Stimulated activated CD4-positive, alpha-beta T cell treated with anti-CD3 and anti-CD28 coated beads, Interleukin-4, amount 100 ng/mL, for 48 hours (primary cell): ENCODE results near the gene MTRR.

Experiments used
- DNase-seq, 2 donors: peaks; one replicate each; pipeline ENCODE4 v3.0.0-alpha.2; 2020; ENCODE audit warnings: low read depth in 2 of 2

The MTRR gene

GRCh38 chr5:7868773-7869473 is at the start of gene MTRR, which contains the start of gene FASTKD3:
TSS of gene MTRR (plus strand) at chr5:7869148. CDS start at chr5:7870795, 1,647 bp downstream.
TSS of gene FASTKD3 (minus strand) at chr5:7869031. CDS start at chr5:7868083, 948 bp downstream.
- peak; percentile 77 to 86 for DNase-seq

- DNase-seq: no peak
Measured at GRCh38 chr5:7822449-7822848, 46.5 kb upstream of the MTRR start.

GRCh38 chr5:7823594-7823993 is 45.4 kb upstream of the MTRR start:
- no peak for DNase-seq

GRCh38 chr5:7824995-7825394 is 44.0 kb upstream of the MTRR start:
- DNase-seq: no peak

GRCh38 chr5:7825630-7826029 is 43.3 kb upstream of the MTRR start:
- DNase-seq: no peak

- DNase-seq: no peak
Measured at GRCh38 chr5:7827610-7828009, 41.3 kb upstream of the MTRR start.

GRCh38 chr5:7828269-7828668 is 40.7 kb upstream of the MTRR start:
- no peak for DNase-seq

- DNase-seq: no peak
Measured at GRCh38 chr5:7834982-7835381, 34.0 kb upstream of the MTRR start.

- no peak for DNase-seq
Measured at GRCh38 chr5:7837403-7837802, 31.5 kb upstream of the MTRR start.

- DNase-seq: no peak
Measured at GRCh38 chr5:7842531-7842930, 26.4 kb upstream of the MTRR start.

- DNase-seq: no peak
Measured at GRCh38 chr5:7844901-7845300, 24.0 kb upstream of the MTRR start.

- no peak for DNase-seq
Measured at GRCh38 chr5:7845557-7845956, 23.4 kb upstream of the MTRR start.

- no peak for DNase-seq
Measured at GRCh38 chr5:7846327-7846726, 22.6 kb upstream of the MTRR start.

- no peak for DNase-seq
Measured at GRCh38 chr5:7848296-7848695, 20.7 kb upstream of the MTRR start.

GRCh38 chr5:7849681-7850394 is 19.1 kb upstream of the MTRR start:
- no peak for DNase-seq

GRCh38 chr5:7850395-7851239 is 18.3 kb upstream of the MTRR start, which contains the start of gene CFAP90:
TSS of gene CFAP90 (minus strand) at chr5:7851133. CDS start at chr5:7851021, 112 bp downstream.
- no peak for DNase-seq

GRCh38 chr5:7851240-7851592 is 17.7 kb upstream of the MTRR start:
- no peak for DNase-seq

- no peak for DNase-seq
Measured at GRCh38 chr5:7851617-7852289, 17.2 kb upstream of the MTRR start.

GRCh38 chr5:7852542-7852941 is 16.4 kb upstream of the MTRR start:
- DNase-seq: no peak

- DNase-seq: no peak
Measured at GRCh38 chr5:7852988-7853387, 16.0 kb upstream of the MTRR start.

- DNase-seq: no peak
Measured at GRCh38 chr5:7855611-7856010, 13.3 kb upstream of the MTRR start.

GRCh38 chr5:7856855-7857254 is 12.1 kb upstream of the MTRR start:
- no peak for DNase-seq
